ENCODE data around the gene CBR3.

GRCh38 chr21:36166705-36167104 lies 31.8 kb downstream of the CBR3 start:
- no peak for TF ChIP-seq EZH2 (IDR thresholded peaks at IDR 0.05)
- TF ChIP-seq FOXP2 (optimal IDR thresholded peaks at IDR 0.05; ENCODE audit: control extremely low read depth, extremely low read length, insufficient read depth): no peak
